Head of caudate nucleus (tissue), 42 donors: ENCODE results near the gene AGK.
A peak's percentile ranks its signal among the peaks of the same experiment; 100 is the strongest.
"Not testable (repeated sequence)": the region's sequence is repeated elsewhere in the genome, so short reads cannot be mapped to it uniquely, and the experiment has no call there.

Experiments used
- DNase-seq, 42 donors: peaks; one replicate each; pipeline versions ENCODE4 v3.0.0 to v3.0.0-alpha.2; 2020 to 2021; ENCODE audit warnings: mixed read lengths in 7 of 42
- intact Hi-C: fragments of 100-400 bp; cut with DNase I; formaldehyde crosslinking; loops from one replicate; pipeline ENCODE4 v1.15.0; 2022

AGK gene

GRCh38 chr7:141663081-141663849 is 112.1 kb downstream of the AGK start:
- intact Hi-C loops: no loop called here
- no peak for DNase-seq

- DNase-seq: no peak
- intact Hi-C loops: no loop called here
Measured at GRCh38 chr7:141664450-141664849, 113.2 kb downstream of the AGK start.

GRCh38 chr7:141665208-141666035 is 114.2 kb downstream of the AGK start:
- intact Hi-C loops: no loop called here
- no peak for DNase-seq

GRCh38 chr7:141666071-141666470 is 114.9 kb downstream of the AGK start:
- intact Hi-C loops: no loop called here
- DNase-seq: peak in 8 of 42 donors; percentile 30 to 69 (median 44)

GRCh38 chr7:141668853-141669252 is 117.6 kb downstream of the AGK start:
- intact Hi-C loops: no loop called here
- no peak for DNase-seq

- no peak for DNase-seq
- intact Hi-C loops: no loop called here
Measured at GRCh38 chr7:141671705-141672496, 120.7 kb downstream of the AGK start.

GRCh38 chr7:141673346-141673745 is 122.1 kb downstream of the AGK start:
- intact Hi-C loops: no loop called here
- no peak for DNase-seq

- intact Hi-C loops: no loop called here
- DNase-seq: peak in 7 of 42 donors; percentile 37 to 67 (median 50)
Measured at GRCh38 chr7:141674171-141674671, 123.0 kb downstream of the AGK start.

GRCh38 chr7:141674702-141675101 is 123.5 kb downstream of the AGK start:
- intact Hi-C loops: no loop called here
- DNase-seq: peak in 30 of 42 donors; percentile 30 to 85 (median 56)

GRCh38 chr7:141675436-141676215 is 124.4 kb downstream of the AGK start:
- peak in 20 of 42 donors; percentile 32 to 81 (median 54) for DNase-seq
- intact Hi-C loops: no loop called here

- intact Hi-C loops: no loop called here
- no peak for DNase-seq
Measured at GRCh38 chr7:141676618-141677017, 125.4 kb downstream of the AGK start.

- no peak for DNase-seq
- intact Hi-C loops: no loop called here
Measured at GRCh38 chr7:141679014-141679413, 127.8 kb downstream of the AGK start.

GRCh38 chr7:141685285-141686023 is 134.2 kb downstream of the AGK start:
- peak in 28 of 42 donors; percentile 34 to 86 (median 64) for DNase-seq

GRCh38 chr7:141686074-141686473 is 134.9 kb downstream of the AGK start:
- no peak for DNase-seq
- intact Hi-C loops: no loop called here

More at GRCh38 chr7:141685285-141686023, 134.2 kb downstream of the AGK start:
- intact Hi-C loops: no loop called here

GRCh38 chr7:141686670-141687069 is 135.5 kb downstream of the AGK start:
- intact Hi-C loops: no loop called here

GRCh38 chr7:141688043-141688442 is 136.8 kb downstream of the AGK start:
- no peak for DNase-seq

More at GRCh38 chr7:141686670-141687069, 135.5 kb downstream of the AGK start:
- no peak for DNase-seq

GRCh38 chr7:141689072-141689825 is 138.0 kb downstream of the AGK start:
- intact Hi-C loops, DNase-seq: not testable (repeated sequence)

More at GRCh38 chr7:141688043-141688442, 136.8 kb downstream of the AGK start:
- intact Hi-C loops: no loop called here
